HCT116 (cell line): ENCODE results near the gene ADIPOR1.

Experiments used
- CTCF ChIP-seq, 3 experiments: fragments of 200-600 bp in 1 of 3; sonication (generic) in 1 of 3; IDR thresholded peaks in 2 of 3; conservative IDR thresholded peaks in 1 of 3; 2 replicates each; pipeline ENCODE4 v1.5.1; 2012 to 2017; ENCODE audit warnings: low read depth in 2 of 3, low read length in 2 of 3, antibody characterized with exemption in 1 of 3, borderline replicate concordance in 1 of 3, control low read depth in 1 of 3, mild to moderate bottlenecking in 1 of 3, mixed read lengths in 1 of 3, mixed run types in 1 of 3, moderate library complexity in 1 of 3; ENCODE audit not compliant: insufficient read depth in 1 of 3
- ELF1 ChIP-seq: IDR thresholded peaks from 2 replicates; pipeline ENCODE4 v1.6.1; 2012; ENCODE audit warnings: low read depth, borderline replicate concordance
- JUND ChIP-seq: IDR thresholded peaks from 2 replicates; pipeline ENCODE4 v1.6.1; 2012
- POLR2A ChIP-seq: IDR thresholded peaks from 2 replicates; pipeline ENCODE4 v1.7.0; 2011; ENCODE audit warnings: borderline replicate concordance; ENCODE audit not compliant: insufficient read depth, insufficient read length; ENCODE audit errors: extremely low read depth
- POLR2AphosphoS5 ChIP-seq: IDR thresholded peaks from 2 replicates; pipeline ENCODE4 v1.6.1; 2011; ENCODE audit warnings: mild to moderate bottlenecking, low read depth, low read length, moderate library complexity
- RAD21 ChIP-seq: IDR thresholded peaks from 2 replicates; pipeline ENCODE4 v1.6.1; 2012; ENCODE audit warnings: low read depth, mild to moderate bottlenecking
- ZNF274 ChIP-seq: fragments of 200-500 bp; sonication (Bioruptor generic); IDR thresholded peaks from 2 replicates; pipeline ENCODE4 v1.6.1; 2014; ENCODE audit warnings: mild to moderate bottlenecking, low read depth, low read length, inconsistent platforms
- TF ChIP-seq, protein P1 (sequence below): IDR thresholded peaks from 2 replicates; pipeline ENCODE4 v1.6.1; 2012; ENCODE audit warnings: low read depth

- no peak for TF ChIP-seq CTCF (IDR thresholded peaks at IDR 0.05 in 2 of 3, conservative IDR thresholded peaks at IDR 0.05 in 1 of 3; ENCODE audit: borderline replicate concordance in 1 of 3, insufficient read depth in 1 of 3, low read depth in 2 of 3, low read length in 2 of 3)
- TF ChIP-seq ZNF274, result no peak
- TF ChIP-seq ELF1, result no peak
- TF ChIP-seq, protein P1, sequence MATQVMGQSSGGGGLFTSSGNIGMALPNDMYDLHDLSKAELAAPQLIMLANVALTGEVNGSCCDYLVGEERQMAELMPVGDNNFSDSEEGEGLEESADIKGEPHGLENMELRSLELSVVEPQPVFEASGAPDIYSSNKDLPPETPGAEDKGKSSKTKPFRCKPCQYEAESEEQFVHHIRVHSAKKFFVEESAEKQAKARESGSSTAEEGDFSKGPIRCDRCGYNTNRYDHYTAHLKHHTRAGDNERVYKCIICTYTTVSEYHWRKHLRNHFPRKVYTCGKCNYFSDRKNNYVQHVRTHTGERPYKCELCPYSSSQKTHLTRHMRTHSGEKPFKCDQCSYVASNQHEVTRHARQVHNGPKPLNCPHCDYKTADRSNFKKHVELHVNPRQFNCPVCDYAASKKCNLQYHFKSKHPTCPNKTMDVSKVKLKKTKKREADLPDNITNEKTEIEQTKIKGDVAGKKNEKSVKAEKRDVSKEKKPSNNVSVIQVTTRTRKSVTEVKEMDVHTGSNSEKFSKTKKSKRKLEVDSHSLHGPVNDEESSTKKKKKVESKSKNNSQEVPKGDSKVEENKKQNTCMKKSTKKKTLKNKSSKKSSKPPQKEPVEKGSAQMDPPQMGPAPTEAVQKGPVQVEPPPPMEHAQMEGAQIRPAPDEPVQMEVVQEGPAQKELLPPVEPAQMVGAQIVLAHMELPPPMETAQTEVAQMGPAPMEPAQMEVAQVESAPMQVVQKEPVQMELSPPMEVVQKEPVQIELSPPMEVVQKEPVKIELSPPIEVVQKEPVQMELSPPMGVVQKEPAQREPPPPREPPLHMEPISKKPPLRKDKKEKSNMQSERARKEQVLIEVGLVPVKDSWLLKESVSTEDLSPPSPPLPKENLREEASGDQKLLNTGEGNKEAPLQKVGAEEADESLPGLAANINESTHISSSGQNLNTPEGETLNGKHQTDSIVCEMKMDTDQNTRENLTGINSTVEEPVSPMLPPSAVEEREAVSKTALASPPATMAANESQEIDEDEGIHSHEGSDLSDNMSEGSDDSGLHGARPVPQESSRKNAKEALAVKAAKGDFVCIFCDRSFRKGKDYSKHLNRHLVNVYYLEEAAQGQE, result no peak
- no peak for TF ChIP-seq JUND
- TF ChIP-seq POLR2AphosphoS5, result no peak
- TF ChIP-seq RAD21, result no peak
- no peak for TF ChIP-seq POLR2A
Measured at GRCh38 chr1:202940561-202940960, 17.6 kb downstream of the ADIPOR1 start.
